Parathyroid adenoma (tissue), 2 donors: Measurements from ENCODE around the gene PDCD4.

ENCODE experiments used
- H2AFZ ChIP-seq: fragments of 300-600 bp; sonication (generic); one replicate; pipeline ENCODE4 v1.7.0; 2017; ENCODE audit warnings: antibody characterized with exemption, mild to moderate bottlenecking
- H3K27ac ChIP-seq: fragments of 300-600 bp; sonication (generic); one replicate; pipeline ENCODE4 v1.7.0; 2017
- H3K27me3 ChIP-seq: fragments of 300-600 bp; sonication (generic); one replicate; pipeline ENCODE4 v1.7.0; 2017; ENCODE audit warnings: low read length; ENCODE audit not compliant: control insufficient read depth, insufficient read depth
- H3K36me3 ChIP-seq: fragments of 300-600 bp; sonication (generic); one replicate; pipeline ENCODE4 v1.7.0; 2017; ENCODE audit warnings: low read length; ENCODE audit not compliant: control insufficient read depth, insufficient read depth
- H3K4me1 ChIP-seq: fragments of 300-600 bp; sonication (generic); one replicate; pipeline ENCODE4 v1.7.0; 2017; ENCODE audit warnings: control low read depth
- H3K4me2 ChIP-seq: fragments of 300-600 bp; sonication (generic); one replicate; pipeline ENCODE4 v1.7.0; 2017; ENCODE audit warnings: low read length
- H3K4me3 ChIP-seq: fragments of 300-600 bp; sonication (generic); one replicate; pipeline ENCODE4 v1.7.0; 2017; ENCODE audit warnings: low read depth, low read length
- H3K79me2 ChIP-seq: fragments of 300-600 bp; sonication (generic); one replicate; pipeline ENCODE4 v1.7.0; 2017; ENCODE audit warnings: control low read depth
- H3K9ac ChIP-seq: fragments of 300-600 bp; sonication (generic); one replicate; pipeline ENCODE4 v1.7.0; 2017; ENCODE audit warnings: mild to moderate bottlenecking
- H3K9me3 ChIP-seq: fragments of 300-600 bp; sonication (generic); one replicate; pipeline ENCODE4 v1.7.0; 2017; ENCODE audit warnings: low read length; ENCODE audit not compliant: control insufficient read depth
- CTCF ChIP-seq: fragments of 300-600 bp; sonication (generic); IDR thresholded peaks from one replicate; pipeline ENCODE4 v1.7.0; 2017; ENCODE audit warnings: antibody characterized with exemption, mild to moderate bottlenecking
- donor health status: primary hyperparathyroidism.

PDCD4 gene

GRCh38 chr10:110936757-110937156, 65.0 kb downstream of the PDCD4 start:
- Histone ChIP-seq H2AFZ (no peak overlapping the region), H3K79me2 (peaks cover 17% of the 10 kb centered on the region), H3K27me3 (no peaks in the 10 kb centered on the region), H3K36me3 (no peaks in the 10 kb centered on the region), H3K9ac (no peak overlapping the region), H3K4me2 (no peak overlapping the region), H3K4me1 (no peaks in the 10 kb centered on the region), H3K9me3 (no peaks in the 10 kb centered on the region), H3K4me3 (no peak overlapping the region), H3K27ac (no peak overlapping the region)
- no peak for TF ChIP-seq CTCF

DNA sequence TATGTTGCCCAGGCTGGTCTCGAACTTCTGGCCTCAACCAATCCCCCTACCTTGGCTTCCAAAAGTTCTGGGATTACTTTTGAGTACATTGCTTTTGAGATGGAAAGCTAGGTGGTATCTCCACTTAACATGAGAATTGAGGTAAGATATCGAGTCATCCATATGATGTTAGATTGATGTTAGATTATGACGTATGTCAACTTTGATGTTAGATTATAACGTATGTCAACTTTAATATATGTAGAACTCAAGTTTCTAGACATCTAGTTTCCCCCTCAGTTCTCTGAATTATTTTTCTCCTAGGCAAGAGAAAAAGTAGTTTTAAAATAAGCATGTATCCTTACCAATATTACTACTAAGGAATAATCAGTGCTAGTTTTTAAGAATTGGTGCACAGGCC, 67.7 kb downstream of the PDCD4 start:
- no peak overlapping the region for H2AFZ ChIP-seq
- H3K9ac ChIP-seq: no peak overlapping the region
- no peaks in the 10 kb centered on the region for H3K4me1 ChIP-seq
- H3K79me2 ChIP-seq: peaks cover 33% of the 10 kb centered on the region
- TF ChIP-seq CTCF: no peak
- no peaks in the 10 kb centered on the region for H3K36me3 ChIP-seq
- no peaks in the 10 kb centered on the region for H3K9me3 ChIP-seq
- no peak overlapping the region for H3K27ac ChIP-seq
- H3K4me3 ChIP-seq: no peak overlapping the region
- no peaks in the 10 kb centered on the region for H3K27me3 ChIP-seq
- H3K4me2 ChIP-seq: no peak overlapping the region

DNA sequence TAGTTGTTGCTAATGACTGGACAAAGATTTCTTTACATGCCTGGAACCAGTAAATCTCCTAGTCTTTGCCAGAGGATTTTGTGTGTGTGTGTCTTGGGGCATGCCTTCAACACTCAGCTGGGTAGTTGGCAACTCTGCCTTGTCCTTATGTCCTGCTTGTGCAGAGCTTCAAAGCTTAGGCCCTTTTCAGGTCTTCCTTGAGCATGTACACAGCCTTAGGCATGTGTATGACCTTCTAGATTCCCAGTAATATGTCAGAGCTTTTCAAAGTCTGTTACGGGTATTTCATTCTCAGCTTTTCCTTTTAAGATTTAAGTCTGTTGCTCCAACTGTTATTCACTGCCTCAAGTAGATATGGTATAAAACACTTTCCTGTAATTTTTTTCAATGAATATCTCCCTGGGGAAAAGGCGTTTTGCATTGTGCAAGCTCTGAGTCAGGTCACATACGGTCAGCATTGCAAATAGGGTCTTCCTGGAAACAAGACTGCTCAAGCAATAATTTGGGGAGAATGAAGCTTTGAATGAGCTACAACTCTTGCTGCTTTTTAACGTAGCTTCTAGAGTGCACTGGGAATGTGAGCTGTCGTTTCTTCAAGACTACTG, 73.2 kb downstream of the PDCD4 start:
- Histone ChIP-seq H3K36me3 (no peaks in the 10 kb centered on the region), H3K27me3 (no peaks in the 10 kb centered on the region), H3K79me2 (peaks cover 57% of the 10 kb centered on the region), H2AFZ (no peak overlapping the region), H3K4me3 (no peak overlapping the region), H3K4me1 (no peaks in the 10 kb centered on the region), H3K9ac (no peak overlapping the region), H3K4me2 (no peak overlapping the region), H3K27ac (no peak overlapping the region), H3K9me3 (no peaks in the 10 kb centered on the region)
- no peak for TF ChIP-seq CTCF

DNA sequence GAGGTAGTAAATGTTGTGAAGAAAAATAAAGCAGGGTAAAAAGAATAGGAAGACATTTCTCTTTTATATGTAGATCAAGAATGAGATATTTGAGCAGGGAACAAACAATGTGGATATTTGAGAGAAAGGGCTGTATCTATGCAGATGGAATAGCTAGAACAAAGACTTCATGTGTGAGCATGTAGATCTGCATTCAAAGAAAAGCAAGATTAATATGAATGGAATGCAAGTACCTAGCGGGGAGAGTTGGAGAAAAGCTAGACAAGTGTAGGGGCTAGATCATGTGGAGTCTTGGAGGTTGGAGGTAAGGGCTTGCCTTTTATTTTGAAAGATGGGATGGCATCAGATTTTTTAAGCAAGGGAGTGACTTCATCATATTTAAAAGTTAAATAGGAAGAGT, 74.8 kb downstream of the PDCD4 start:
- Histone ChIP-seq H3K9me3 (no peaks in the 10 kb centered on the region), H3K4me1 (no peaks in the 10 kb centered on the region), H3K79me2 (peaks cover 68% of the 10 kb centered on the region), H2AFZ (no peak overlapping the region), H3K4me3 (no peak overlapping the region), H3K27me3 (no peaks in the 10 kb centered on the region), H3K27ac (no peak overlapping the region), H3K9ac (no peak overlapping the region), H3K36me3 (no peaks in the 10 kb centered on the region), H3K4me2 (no peak overlapping the region)
- no peak for TF ChIP-seq CTCF

DNA sequence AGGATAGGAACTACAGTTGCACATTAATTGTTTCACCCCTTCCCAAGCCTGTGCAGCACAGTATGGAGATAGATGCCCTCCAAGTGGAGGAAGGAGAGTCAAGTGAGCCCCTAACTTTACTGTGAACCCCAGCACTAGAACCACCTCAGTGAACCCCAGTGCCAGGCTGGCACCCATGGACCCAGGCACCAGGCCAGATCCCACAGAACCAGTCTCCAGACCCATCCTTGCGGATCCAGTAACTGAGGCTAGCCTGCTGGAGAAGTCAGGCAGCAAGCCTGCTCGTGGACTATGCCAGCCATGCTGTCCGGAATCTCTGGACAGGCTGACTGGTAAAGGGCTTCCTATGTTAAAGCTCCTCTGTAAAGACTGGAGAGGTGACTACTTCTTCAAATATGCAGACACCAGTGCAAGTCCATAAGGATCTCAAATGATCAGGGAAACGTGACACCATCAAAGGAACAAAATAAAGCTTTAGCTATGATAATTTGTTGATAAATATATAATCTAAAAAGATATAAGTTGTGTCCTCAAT, 75.4 kb downstream of the PDCD4 start:
- Histone ChIP-seq H3K36me3 (no peaks in the 10 kb centered on the region), H3K9ac (no peak overlapping the region), H2AFZ (no peak overlapping the region), H3K4me1 (no peaks in the 10 kb centered on the region), H3K4me2 (no peak overlapping the region), H3K79me2 (peaks cover 70% of the 10 kb centered on the region), H3K9me3 (no peaks in the 10 kb centered on the region), H3K27ac (no peak overlapping the region), H3K27me3 (no peaks in the 10 kb centered on the region), H3K4me3 (no peak overlapping the region)
- no peak for TF ChIP-seq CTCF
